ENCODE measurements around the gene PCNX1.

Gene PCNX1

DNA sequence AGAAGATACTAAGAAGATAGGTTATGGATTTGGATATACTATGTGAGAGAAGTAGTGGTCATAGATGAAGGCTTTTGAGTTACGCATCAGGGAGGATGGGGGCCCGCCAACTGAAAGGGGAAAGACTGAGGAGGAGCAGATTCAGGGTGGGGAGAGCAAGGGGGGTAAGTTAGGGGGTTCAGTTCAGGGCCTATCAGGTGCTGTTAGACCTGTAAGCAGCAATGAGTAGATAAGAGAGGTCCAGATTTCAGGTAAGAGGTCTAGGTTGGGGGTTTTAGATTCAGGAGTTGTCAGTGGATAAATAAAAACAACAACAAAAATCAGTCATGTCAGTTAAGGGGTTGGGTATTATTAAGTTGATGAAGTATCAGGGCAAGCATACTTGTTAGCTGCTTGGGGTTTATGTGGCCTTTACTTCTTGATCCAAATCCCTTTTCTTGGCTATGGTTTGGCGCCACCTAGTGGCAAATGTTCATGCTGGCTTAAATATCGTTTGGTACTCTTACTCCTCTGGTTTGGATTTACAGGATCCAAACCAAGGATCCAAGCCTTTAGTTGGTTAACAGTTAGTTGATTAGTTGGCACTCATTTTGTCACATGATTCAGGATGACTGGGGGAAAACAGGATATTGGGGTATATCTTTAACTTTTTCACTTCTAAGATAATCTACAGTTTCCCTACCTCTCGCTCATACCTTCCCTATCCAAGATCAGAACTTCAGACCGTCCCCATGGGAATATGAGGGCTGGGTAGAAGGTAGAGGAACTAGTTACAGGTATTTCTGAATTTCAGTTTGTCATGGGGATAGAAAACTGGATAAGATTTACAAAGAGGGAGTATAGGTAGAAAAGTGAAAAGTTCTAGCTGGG lies 65.1 kb downstream of the PCNX1 start:
- peak; percentile 28 to 67 for DNase-seq (ENCODE audit: low read depth in 1 of 2, low spot score in 1 of 2)
- TF ChIP-seq, protein P1, sequence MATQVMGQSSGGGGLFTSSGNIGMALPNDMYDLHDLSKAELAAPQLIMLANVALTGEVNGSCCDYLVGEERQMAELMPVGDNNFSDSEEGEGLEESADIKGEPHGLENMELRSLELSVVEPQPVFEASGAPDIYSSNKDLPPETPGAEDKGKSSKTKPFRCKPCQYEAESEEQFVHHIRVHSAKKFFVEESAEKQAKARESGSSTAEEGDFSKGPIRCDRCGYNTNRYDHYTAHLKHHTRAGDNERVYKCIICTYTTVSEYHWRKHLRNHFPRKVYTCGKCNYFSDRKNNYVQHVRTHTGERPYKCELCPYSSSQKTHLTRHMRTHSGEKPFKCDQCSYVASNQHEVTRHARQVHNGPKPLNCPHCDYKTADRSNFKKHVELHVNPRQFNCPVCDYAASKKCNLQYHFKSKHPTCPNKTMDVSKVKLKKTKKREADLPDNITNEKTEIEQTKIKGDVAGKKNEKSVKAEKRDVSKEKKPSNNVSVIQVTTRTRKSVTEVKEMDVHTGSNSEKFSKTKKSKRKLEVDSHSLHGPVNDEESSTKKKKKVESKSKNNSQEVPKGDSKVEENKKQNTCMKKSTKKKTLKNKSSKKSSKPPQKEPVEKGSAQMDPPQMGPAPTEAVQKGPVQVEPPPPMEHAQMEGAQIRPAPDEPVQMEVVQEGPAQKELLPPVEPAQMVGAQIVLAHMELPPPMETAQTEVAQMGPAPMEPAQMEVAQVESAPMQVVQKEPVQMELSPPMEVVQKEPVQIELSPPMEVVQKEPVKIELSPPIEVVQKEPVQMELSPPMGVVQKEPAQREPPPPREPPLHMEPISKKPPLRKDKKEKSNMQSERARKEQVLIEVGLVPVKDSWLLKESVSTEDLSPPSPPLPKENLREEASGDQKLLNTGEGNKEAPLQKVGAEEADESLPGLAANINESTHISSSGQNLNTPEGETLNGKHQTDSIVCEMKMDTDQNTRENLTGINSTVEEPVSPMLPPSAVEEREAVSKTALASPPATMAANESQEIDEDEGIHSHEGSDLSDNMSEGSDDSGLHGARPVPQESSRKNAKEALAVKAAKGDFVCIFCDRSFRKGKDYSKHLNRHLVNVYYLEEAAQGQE (IDR thresholded peaks at IDR 0.05; ENCODE audit: insufficient replicate concordance, low read depth), result no peak
- TF ChIP-seq, protein P2, sequence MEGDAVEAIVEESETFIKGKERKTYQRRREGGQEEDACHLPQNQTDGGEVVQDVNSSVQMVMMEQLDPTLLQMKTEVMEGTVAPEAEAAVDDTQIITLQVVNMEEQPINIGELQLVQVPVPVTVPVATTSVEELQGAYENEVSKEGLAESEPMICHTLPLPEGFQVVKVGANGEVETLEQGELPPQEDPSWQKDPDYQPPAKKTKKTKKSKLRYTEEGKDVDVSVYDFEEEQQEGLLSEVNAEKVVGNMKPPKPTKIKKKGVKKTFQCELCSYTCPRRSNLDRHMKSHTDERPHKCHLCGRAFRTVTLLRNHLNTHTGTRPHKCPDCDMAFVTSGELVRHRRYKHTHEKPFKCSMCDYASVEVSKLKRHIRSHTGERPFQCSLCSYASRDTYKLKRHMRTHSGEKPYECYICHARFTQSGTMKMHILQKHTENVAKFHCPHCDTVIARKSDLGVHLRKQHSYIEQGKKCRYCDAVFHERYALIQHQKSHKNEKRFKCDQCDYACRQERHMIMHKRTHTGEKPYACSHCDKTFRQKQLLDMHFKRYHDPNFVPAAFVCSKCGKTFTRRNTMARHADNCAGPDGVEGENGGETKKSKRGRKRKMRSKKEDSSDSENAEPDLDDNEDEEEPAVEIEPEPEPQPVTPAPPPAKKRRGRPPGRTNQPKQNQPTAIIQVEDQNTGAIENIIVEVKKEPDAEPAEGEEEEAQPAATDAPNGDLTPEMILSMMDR (IDR thresholded peaks at IDR 0.05; ENCODE audit: insufficient read depth, low read length), result peak; percentile 57
- no peak for TF ChIP-seq SPI1 (IDR thresholded peaks at IDR 0.05; ENCODE audit: borderline replicate concordance, low read depth)
- no peak for TF ChIP-seq POLR2AphosphoS5 (IDR thresholded peaks at IDR 0.05; ENCODE audit: low read depth)
- no peak for TF ChIP-seq GABPA (IDR thresholded peaks at IDR 0.05; ENCODE audit: low read depth)
- Histone ChIP-seq H3K4me3 (replicated peaks; ENCODE audit: insufficient read depth, low read length) (no peak overlapping the region), H3K27me3 (ENCODE audit: insufficient read depth, poor library complexity, severe bottlenecking) (no peaks in the 10 kb centered on the region), H3K27ac (replicated peaks) (no peak overlapping the region; the same call in 1 of the 2 replicates)

DNA sequence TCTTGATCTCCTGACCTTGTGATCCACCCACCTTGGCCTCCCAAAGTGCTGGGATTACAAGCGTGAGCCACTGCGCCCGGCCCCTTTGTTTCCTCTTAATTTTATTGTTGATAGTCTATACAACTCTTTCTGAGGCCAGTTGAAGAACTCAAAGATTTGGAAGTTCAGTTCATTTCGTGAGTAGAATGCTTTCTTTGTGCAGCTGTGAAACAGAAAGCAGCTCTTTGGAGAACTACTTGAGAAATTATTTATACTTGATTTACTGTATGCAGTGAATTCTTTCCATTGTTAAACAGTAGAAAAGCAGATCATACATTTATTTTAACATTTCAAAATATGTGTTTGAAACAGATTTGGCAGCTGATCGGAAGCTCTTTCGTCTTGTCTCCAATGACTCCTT lies 69.3 kb downstream of the PCNX1 start:
- Histone ChIP-seq H3K27ac (replicated peaks) (no peak overlapping the region), H3K27me3 (ENCODE audit: insufficient read depth, poor library complexity, severe bottlenecking) (no peaks in the 10 kb centered on the region), H3K4me3 (replicated peaks; ENCODE audit: insufficient read depth, low read length) (no peak overlapping the region)
- no peak for TF ChIP-seq GABPA (IDR thresholded peaks at IDR 0.05; ENCODE audit: low read depth)
- TF ChIP-seq, protein P1 (IDR thresholded peaks at IDR 0.05; ENCODE audit: insufficient replicate concordance, low read depth), result no peak
- TF ChIP-seq POLR2AphosphoS5 (IDR thresholded peaks at IDR 0.05; ENCODE audit: low read depth), result no peak
- TF ChIP-seq, protein P2 (IDR thresholded peaks at IDR 0.05; ENCODE audit: insufficient read depth, low read length), result no peak
- TF ChIP-seq SPI1 (IDR thresholded peaks at IDR 0.05; ENCODE audit: borderline replicate concordance, low read depth), result no peak
- no peak for DNase-seq (ENCODE audit: low read depth in 1 of 2, low spot score in 1 of 2)

DNA sequence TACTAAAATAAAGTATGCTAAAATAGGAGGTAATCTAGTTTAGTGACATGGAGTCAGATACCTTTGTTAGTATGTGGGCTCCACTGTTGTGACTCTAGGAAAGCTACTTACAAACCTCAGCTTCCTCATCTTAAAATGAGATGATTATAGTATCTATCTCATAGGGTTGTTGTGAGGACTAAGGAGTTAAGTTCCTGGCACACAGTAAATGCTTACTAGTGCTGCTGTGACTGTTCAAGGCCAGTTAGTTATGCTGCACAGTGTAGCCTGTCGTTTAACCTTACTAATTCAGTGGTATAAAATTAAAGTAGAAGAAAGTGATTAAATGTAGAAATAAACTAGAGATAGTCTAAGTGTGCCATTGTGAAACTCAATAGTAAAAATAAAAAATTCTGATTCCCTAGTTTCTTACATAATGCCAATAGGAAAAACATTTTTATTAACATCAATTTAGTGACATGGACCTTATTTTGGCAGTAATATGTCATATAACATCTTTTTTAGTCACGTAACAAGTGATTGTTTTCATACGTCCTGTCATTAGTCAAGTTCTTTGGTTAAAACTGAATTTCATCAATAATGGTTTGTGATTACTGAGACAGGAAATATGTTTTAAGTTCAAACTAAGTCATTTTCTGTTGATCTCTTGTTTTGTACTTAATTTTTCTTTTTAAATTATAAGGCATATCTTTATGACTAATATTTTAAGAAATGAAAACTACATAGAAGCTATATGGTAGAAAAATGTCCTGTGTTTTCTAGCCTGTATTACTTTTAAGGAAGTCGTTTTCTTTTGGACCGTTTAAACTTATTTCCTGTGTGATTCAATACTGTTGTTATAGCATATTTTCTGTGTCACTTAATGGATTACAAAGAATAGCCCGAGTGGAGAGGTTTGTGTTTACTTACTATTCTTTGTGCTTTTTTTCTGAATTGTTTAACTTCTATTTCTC lies 74.0 kb downstream of the PCNX1 start:
- Histone ChIP-seq H3K27ac (replicated peaks) (peak overlapping the region; percentile 80), H3K27me3 (ENCODE audit: insufficient read depth, poor library complexity, severe bottlenecking) (no peaks in the 10 kb centered on the region), H3K4me3 (replicated peaks; ENCODE audit: insufficient read depth, low read length) (no peak overlapping the region)
- TF ChIP-seq, protein P2 (IDR thresholded peaks at IDR 0.05; ENCODE audit: insufficient read depth, low read length), result no peak
- peak; percentile 41 for TF ChIP-seq SPI1 (IDR thresholded peaks at IDR 0.05; ENCODE audit: borderline replicate concordance, low read depth)
- no peak for DNase-seq (ENCODE audit: low read depth in 1 of 2, low spot score in 1 of 2)
